ENCODE data around the gene C17orf75.

Gene C17orf75

DNA sequence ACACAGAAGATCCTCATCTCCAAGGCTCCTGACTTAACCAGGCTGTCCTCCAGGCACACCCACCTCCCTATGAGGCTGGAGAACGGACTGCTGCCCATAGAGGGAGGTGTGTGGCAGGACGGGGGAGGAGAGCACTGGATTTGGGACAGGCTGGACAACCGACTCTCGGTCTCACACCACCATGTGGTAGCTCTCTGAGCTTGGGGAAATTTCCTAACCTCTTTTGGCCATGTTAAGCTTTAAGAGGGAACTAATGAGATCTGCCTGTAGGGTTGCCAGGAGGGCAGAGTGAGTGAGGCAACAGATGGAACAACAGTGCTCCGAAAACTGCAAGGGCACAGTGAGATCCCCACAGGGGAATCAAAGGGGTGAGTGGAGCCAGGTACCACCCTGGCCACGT is 43.7 kb downstream of the C17orf75 start:
- H4K20me1 ChIP-seq (ENCODE audit: insufficient read depth, low read length) = no peaks in the 10 kb centered on the region
- H3K4me3 ChIP-seq (ENCODE audit: low read depth, low read length, poor library complexity, severe bottlenecking) = no peak overlapping the region
- TF ChIP-seq, protein P1, sequence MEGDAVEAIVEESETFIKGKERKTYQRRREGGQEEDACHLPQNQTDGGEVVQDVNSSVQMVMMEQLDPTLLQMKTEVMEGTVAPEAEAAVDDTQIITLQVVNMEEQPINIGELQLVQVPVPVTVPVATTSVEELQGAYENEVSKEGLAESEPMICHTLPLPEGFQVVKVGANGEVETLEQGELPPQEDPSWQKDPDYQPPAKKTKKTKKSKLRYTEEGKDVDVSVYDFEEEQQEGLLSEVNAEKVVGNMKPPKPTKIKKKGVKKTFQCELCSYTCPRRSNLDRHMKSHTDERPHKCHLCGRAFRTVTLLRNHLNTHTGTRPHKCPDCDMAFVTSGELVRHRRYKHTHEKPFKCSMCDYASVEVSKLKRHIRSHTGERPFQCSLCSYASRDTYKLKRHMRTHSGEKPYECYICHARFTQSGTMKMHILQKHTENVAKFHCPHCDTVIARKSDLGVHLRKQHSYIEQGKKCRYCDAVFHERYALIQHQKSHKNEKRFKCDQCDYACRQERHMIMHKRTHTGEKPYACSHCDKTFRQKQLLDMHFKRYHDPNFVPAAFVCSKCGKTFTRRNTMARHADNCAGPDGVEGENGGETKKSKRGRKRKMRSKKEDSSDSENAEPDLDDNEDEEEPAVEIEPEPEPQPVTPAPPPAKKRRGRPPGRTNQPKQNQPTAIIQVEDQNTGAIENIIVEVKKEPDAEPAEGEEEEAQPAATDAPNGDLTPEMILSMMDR (IDR thresholded peaks at IDR 0.05; ENCODE audit: low read length) = no peak
- no peak for TF ChIP-seq EZH2 (IDR thresholded peaks at IDR 0.05; ENCODE audit: borderline replicate concordance, low read length)
- H3K9me2 ChIP-seq (ENCODE audit: low read depth, low read length) = no peaks in the 10 kb centered on the region
- H3K36me3 ChIP-seq (ENCODE audit: insufficient read depth, low read length) = no peaks in the 10 kb centered on the region
- H3F3A ChIP-seq (ENCODE audit: insufficient read depth, low read length) = no peaks in the 10 kb centered on the region
- no peaks in the 10 kb centered on the region for H3K4me1 ChIP-seq (ENCODE audit: insufficient read depth, low read length, severe bottlenecking)
- H3K9ac ChIP-seq (ENCODE audit: low read length) = no peak overlapping the region
- H2AFZ ChIP-seq (ENCODE audit: low read length) = no peak overlapping the region
- no peaks in the 10 kb centered on the region for H3K27me3 ChIP-seq (ENCODE audit: insufficient read depth, low read length)
- no peak overlapping the region for H3K4me2 ChIP-seq (ENCODE audit: low read length)
- H3K9me3 ChIP-seq (ENCODE audit: low read length) = no peaks in the 10 kb centered on the region
- no peaks in the 10 kb centered on the region for H3K79me2 ChIP-seq (ENCODE audit: insufficient read depth, low read length)
- no peak overlapping the region for H3K27ac ChIP-seq (ENCODE audit: low read depth, low read length, poor library complexity, severe bottlenecking)

DNA sequence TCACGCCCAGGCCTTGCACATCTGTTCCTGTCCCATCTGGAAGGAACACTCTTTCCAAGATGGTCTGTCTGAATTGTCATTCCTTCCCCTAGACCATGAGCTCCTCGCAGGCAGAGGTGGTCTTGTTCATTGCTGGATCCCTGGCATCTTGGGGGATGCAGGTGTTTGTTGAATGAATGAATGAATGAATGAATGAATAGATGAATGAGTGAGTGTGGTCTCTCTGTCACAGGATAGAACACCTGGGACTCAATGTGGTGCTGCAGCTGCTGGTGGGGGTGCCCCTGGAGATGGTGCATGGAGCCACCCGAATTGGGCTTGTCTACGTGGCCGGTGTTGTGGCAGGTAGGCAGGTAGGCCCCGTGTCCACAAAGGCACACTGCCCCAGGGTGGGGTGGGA is 44.1 kb downstream of the C17orf75 start:
- no peaks in the 10 kb centered on the region for H3K9me3 ChIP-seq (ENCODE audit: low read length)
- H3K4me2 ChIP-seq (ENCODE audit: low read length) = no peak overlapping the region
- H3F3A ChIP-seq (ENCODE audit: insufficient read depth, low read length) = no peaks in the 10 kb centered on the region
- H3K79me2 ChIP-seq (ENCODE audit: insufficient read depth, low read length) = no peaks in the 10 kb centered on the region
- no peak overlapping the region for H3K27ac ChIP-seq (ENCODE audit: low read depth, low read length, poor library complexity, severe bottlenecking)
- no peak for TF ChIP-seq EZH2 (IDR thresholded peaks at IDR 0.05; ENCODE audit: borderline replicate concordance, low read length)
- TF ChIP-seq, protein P1 (IDR thresholded peaks at IDR 0.05; ENCODE audit: low read length) = no peak
- no peaks in the 10 kb centered on the region for H4K20me1 ChIP-seq (ENCODE audit: insufficient read depth, low read length)
- H3K36me3 ChIP-seq (ENCODE audit: insufficient read depth, low read length) = no peaks in the 10 kb centered on the region
- peaks cover 2% of the 10 kb centered on the region for H3K4me1 ChIP-seq (ENCODE audit: insufficient read depth, low read length, severe bottlenecking)
- H3K9me2 ChIP-seq (ENCODE audit: low read depth, low read length) = no peaks in the 10 kb centered on the region
- H3K4me3 ChIP-seq (ENCODE audit: low read depth, low read length, poor library complexity, severe bottlenecking) = no peak overlapping the region
- H3K27me3 ChIP-seq (ENCODE audit: insufficient read depth, low read length) = no peaks in the 10 kb centered on the region
- H2AFZ ChIP-seq (ENCODE audit: low read length) = no peak overlapping the region
- H3K9ac ChIP-seq (ENCODE audit: low read length) = no peak overlapping the region

DNA sequence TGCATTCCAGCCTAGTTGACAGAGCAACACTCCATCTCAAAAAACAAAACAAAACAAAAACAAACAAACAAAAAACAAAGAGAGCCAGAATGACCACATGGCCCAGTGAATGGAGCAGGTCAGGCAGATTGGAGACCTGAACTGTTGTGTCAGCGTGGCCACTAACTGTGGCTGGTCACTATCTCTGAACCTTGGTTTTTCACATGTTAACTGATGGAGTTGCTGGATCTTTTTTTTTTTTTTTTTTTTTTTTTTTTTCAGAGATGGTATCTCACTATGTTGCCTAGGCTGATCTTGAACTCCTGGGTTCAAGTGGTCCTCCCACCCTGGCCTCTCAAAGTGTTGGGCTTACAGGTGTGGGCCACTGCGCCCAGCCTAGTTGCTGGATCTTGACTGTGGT is 44.5 kb downstream of the C17orf75 start:
- Histone ChIP-seq H3K27ac (ENCODE audit: low read depth, low read length, poor library complexity, severe bottlenecking) (no peak overlapping the region), H3K4me3 (ENCODE audit: low read depth, low read length, poor library complexity, severe bottlenecking) (no peak overlapping the region), H3K9ac (ENCODE audit: low read length) (no peak overlapping the region), H3K4me1 (ENCODE audit: insufficient read depth, low read length, severe bottlenecking) (peaks cover 5% of the 10 kb centered on the region), H3K79me2 (ENCODE audit: insufficient read depth, low read length) (no peaks in the 10 kb centered on the region), H3K9me2 (ENCODE audit: low read depth, low read length) (no peaks in the 10 kb centered on the region), H3K36me3 (ENCODE audit: insufficient read depth, low read length) (no peaks in the 10 kb centered on the region), H3K4me2 (ENCODE audit: low read length) (no peak overlapping the region), H3K27me3 (ENCODE audit: insufficient read depth, low read length) (no peaks in the 10 kb centered on the region), H2AFZ (ENCODE audit: low read length) (no peak overlapping the region), H3K9me3 (ENCODE audit: low read length) (no peaks in the 10 kb centered on the region), H4K20me1 (ENCODE audit: insufficient read depth, low read length) (no peaks in the 10 kb centered on the region), H3F3A (ENCODE audit: insufficient read depth, low read length) (no peaks in the 10 kb centered on the region)
- TF ChIP-seq, protein P1 (IDR thresholded peaks at IDR 0.05; ENCODE audit: low read length) = no peak
- TF ChIP-seq EZH2 (IDR thresholded peaks at IDR 0.05; ENCODE audit: borderline replicate concordance, low read length) = no peak
